ENCODE data around the gene UROS.

The UROS gene

GRCh38 chr10:125785791-125786190 is 37.3 kb downstream of the UROS start:
- DNase-seq, result no peak

GRCh38 chr10:125783957-125784356 is 39.1 kb downstream of the UROS start:
- DNase-seq, result no peak

GRCh38 chr10:125783408-125783807 is 39.6 kb downstream of the UROS start:
- no peak for DNase-seq

GRCh38 chr10:125782616-125783015 is 40.4 kb downstream of the UROS start:
- no peak for DNase-seq

GRCh38 chr10:125782054-125782453 is 41.0 kb downstream of the UROS start:
- no peak for DNase-seq

- DNase-seq, result no peak
Observed at GRCh38 chr10:125781374-125781773, 41.7 kb downstream of the UROS start.

- DNase-seq, result no peak
Observed at GRCh38 chr10:125779403-125780327, 43.4 kb downstream of the UROS start.

GRCh38 chr10:125778556-125778955 is 44.5 kb downstream of the UROS start:
- DNase-seq, result no peak

- no peak for DNase-seq
Observed at GRCh38 chr10:125777806-125778205, 45.3 kb downstream of the UROS start.

GRCh38 chr10:125775491-125776106 is 47.5 kb downstream of the UROS start, which contains the start of gene MMP21:
TSS of gene MMP21 (minus strand) at chr10:125775821. CDS start at chr10:125775821, 0 bp downstream.
- no peak for DNase-seq

- no peak for DNase-seq
Observed at GRCh38 chr10:125774581-125775191, 48.4 kb downstream of the UROS start.

GRCh38 chr10:125773687-125774543 is 49.1 kb downstream of the UROS start:
- no peak for DNase-seq

- DNase-seq, result no peak
Observed at GRCh38 chr10:125772864-125773180, 50.2 kb downstream of the UROS start.

- no peak for DNase-seq
Observed at GRCh38 chr10:125772112-125772863, 50.8 kb downstream of the UROS start.

- DNase-seq, result no peak
Observed at GRCh38 chr10:125770844-125771243, 52.2 kb downstream of the UROS start.

GRCh38 chr10:125769175-125769574 is 53.9 kb downstream of the UROS start:
- DNase-seq, result no peak

GRCh38 chr10:125768219-125768855 is 54.7 kb downstream of the UROS start:
- no peak for DNase-seq

GRCh38 chr10:125766511-125766910 is 56.5 kb downstream of the UROS start:
- no peak for DNase-seq

- DNase-seq, result no peak
Observed at GRCh38 chr10:125765835-125766234, 57.2 kb downstream of the UROS start.

- DNase-seq, result no peak
Observed at GRCh38 chr10:125762692-125763648, 60.1 kb downstream of the UROS start.

Data from activated CD4-positive, alpha-beta T cell treated with anti-CD3 and anti-CD28 coated beads, Interleukin-2, amount 50 U/mL, for 1 hour (primary cell).